HG03060 (cell line): Measurements from ENCODE around the gene CFAP299.
"Not testable (repeated sequence)": the region's sequence is repeated elsewhere in the genome, so short reads cannot be mapped to it uniquely, and the experiment has no call there.

Experiments
- ATAC-seq: cut with Tn5 transposase; IDR thresholded peaks from one replicate; pipeline ENCODE4 v1.9.1; 2021; ENCODE audit warnings: low read depth, moderate number of reproducible peaks; ENCODE audit not compliant: unreplicated experiment

The CFAP299 gene

GRCh38 chr4:80798082-80798481, 462.6 kb downstream of the CFAP299 start:
- ATAC-seq: no peak

- not testable (repeated sequence) for ATAC-seq
Measured at GRCh38 chr4:80800719-80801118, 465.2 kb downstream of the CFAP299 start.

GRCh38 chr4:80803337-80803736, 467.8 kb downstream of the CFAP299 start:
- ATAC-seq: no peak

- no peak for ATAC-seq
Measured at GRCh38 chr4:80806472-80806871, 470.9 kb downstream of the CFAP299 start.

DNA sequence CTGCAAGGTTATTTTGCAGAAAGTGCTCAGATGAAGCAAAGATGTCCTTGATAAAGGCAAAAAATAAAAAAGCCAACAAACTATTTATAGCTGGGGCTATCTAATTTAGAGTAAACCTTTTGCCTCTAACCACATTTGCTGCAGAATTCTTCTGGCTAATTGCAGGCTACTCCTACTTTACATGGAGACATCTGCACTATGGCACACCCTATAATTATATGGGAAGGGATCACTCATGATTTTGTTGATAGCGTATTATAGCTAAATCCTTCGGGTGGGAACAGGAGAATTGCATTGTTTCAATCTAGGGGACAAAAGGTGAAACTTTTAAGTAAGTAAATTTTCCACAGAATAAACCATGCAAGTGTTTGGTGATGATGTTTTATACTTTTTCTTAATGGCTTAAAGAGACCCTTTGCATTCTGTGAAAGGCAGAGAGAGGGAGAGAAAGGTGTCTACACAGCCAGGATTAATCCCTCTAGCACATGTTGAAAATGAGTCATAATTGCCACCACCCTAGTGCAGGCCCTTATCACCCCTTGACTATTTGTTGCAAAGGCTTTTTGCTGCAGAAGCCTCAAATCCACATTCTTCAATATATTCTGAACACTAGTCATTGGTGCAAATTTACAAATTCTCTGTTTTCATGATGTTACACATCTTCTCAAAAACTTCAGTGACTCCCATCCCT, 473.7 kb downstream of the CFAP299 start:
- ATAC-seq: no peak

- no peak for ATAC-seq
Measured at GRCh38 chr4:80811406-80811805, 475.9 kb downstream of the CFAP299 start.

GRCh38 chr4:80812145-80812544, 476.6 kb downstream of the CFAP299 start:
- ATAC-seq: no peak

DNA sequence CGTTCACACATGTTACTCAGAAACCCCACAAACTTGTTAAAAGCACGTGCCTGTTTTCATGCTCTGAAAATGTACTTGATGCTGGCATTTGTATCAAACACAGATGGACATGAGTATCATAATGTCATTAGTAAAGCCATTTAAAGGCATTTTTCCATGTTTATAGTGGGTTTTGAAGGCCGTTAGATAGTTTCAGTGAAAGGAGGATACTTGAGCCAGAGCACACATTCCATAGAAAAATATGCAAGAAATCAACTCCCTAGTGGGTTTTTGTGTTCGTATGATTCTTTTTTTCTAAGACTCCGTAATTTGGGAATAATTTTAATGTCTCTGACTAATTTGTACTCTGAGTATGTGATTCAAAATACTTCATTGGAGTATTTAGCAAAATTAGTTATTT, 478.7 kb downstream of the CFAP299 start:
- ATAC-seq: no peak

GRCh38 chr4:80831383-80832361, 496.1 kb downstream of the CFAP299 start:
- no peak for ATAC-seq

GRCh38 chr4:80839281-80839680, 503.8 kb downstream of the CFAP299 start:
- no peak for ATAC-seq

DNA sequence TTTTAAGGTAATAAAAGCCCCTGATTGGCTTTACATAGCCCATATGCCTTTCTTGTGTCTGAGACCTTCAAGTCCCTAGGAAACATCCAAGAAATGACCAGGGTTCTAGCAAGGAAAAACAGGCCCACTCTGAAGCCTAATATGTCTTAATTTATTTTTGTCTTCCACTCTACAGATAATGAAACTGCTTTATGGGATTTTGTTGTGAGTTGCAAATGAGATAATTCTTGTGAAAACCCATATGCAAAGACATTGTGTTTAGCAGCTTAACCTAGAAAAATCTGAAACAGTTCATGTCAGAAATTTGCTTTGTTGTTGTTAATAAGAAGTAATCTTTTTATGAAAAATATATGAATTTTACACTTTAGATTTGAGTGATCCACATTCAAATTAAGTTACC, 504.3 kb downstream of the CFAP299 start:
- no peak for ATAC-seq

DNA sequence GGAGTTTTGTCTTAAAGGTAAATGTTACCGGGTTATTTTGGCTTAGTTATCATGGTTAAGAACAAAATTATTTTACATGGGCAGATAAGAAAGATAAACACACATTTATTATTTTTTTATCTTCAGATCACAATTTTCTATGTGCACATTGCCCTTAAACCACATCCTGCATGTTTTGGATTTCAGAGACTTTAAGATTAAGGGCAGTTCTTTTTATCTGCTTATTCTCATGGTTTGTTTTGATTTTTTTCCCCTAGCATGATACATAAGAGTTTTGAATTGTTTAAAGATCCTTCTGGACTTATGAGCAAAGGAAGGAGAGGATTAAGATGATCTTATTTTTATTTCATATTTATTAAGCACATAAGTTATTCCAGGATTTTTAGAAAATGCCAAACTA, 504.9 kb downstream of the CFAP299 start:
- ATAC-seq: no peak

DNA sequence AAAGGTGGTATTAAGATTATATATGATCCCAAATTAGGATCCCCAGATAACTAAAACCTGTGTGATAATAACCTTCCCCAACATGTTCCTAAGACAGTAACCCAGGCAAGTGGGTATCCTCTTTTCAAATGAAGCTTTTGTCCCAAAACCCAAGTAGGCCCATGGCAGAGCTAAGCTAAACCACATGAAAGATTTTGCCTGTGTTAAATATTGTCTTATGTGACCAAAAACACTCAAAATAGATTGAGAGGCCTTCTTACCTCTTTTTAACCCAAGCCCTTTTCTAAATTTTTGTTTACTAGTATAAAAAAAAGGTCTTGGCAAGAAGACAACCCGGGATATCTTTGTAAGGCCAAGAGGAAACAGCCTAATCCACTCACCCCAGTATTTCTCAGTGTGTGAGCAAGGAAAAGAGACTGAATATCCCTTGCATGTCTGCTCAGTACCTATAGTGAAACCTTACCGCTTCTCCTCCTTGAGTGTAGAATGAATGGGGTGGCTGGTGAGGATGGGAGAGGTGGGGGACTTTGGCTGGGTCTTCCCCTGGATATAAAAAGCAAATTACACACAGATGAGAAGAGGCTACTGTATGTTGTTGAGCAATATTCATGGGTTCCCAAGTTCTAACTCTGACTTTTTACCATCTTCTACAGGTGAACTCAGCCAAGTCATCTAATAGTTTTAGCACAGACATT, 506.2 kb downstream of the CFAP299 start:
- no peak for ATAC-seq

GRCh38 chr4:80846210-80846609, 510.7 kb downstream of the CFAP299 start:
- no peak for ATAC-seq

GRCh38 chr4:80852061-80852460, 516.5 kb downstream of the CFAP299 start:
- no peak for ATAC-seq

GRCh38 chr4:80873571-80873970, 538.0 kb downstream of the CFAP299 start:
- ATAC-seq: no peak

GRCh38 chr4:80874979-80875378, 539.4 kb downstream of the CFAP299 start:
- ATAC-seq: no peak

DNA sequence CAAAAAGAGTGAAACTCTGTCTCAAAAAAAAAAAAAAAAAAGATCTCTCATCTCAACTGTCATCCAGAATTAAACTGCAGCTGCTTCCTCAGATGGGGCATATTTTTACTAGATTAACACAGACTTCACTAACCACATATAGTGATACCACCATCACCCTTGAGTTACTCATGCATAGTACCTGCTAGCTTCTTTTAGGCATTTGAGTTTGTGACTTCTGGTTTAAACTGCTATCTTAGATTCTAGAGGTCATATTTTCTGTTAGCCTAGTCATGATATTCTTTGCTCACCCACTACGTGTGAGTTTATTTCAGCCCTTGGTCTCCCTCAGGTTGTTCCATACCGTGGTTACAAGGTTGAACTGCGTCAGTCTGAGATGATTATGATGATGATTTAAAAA, 540.1 kb downstream of the CFAP299 start:
- ATAC-seq: peak; percentile 93

GRCh38 chr4:80876810-80877209, 541.3 kb downstream of the CFAP299 start:
- ATAC-seq: peak; percentile 56

DNA sequence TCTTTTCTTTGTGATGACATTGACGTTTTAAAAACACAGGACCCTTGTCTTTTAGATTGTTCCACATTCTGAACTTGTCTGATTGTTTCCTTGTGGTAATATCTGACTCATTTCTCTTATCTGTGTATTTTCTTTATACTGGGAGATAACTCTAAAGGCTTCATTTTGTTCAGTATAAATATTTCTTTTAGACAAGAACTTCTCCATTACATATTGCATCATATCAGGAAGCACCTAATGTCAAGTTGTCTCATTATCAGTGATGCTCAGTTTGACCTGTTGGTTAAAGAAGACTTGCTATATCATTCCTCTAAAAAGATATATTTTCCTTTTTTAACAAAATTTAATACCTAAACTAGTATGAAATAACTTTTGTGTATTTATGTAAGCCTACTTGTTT, 542.7 kb downstream of the CFAP299 start:
- ATAC-seq: no peak
